ENCODE results near the gene KCND2.

The KCND2 gene

GRCh38 chr7:120717166-120717565, 444.2 kb downstream of the KCND2 start:
- no peak overlapping the region for H3K9ac ChIP-seq
- no peaks in the 10 kb centered on the region for H3K9me3 ChIP-seq (ENCODE audit: control insufficient read depth, low read length)
- no peak overlapping the region for H3K4me3 ChIP-seq (ENCODE audit: low read depth, low read length)
- H3K27me3 ChIP-seq (ENCODE audit: control insufficient read depth, insufficient read depth, low read length) = no peaks in the 10 kb centered on the region
- no peaks in the 10 kb centered on the region for H3K79me2 ChIP-seq
- no peaks in the 10 kb centered on the region for H3K4me1 ChIP-seq
- H3K36me3 ChIP-seq (ENCODE audit: control insufficient read depth, insufficient read depth, low read length) = no peaks in the 10 kb centered on the region
- no peak overlapping the region for H3K27ac ChIP-seq
- no peak for TF ChIP-seq CTCF (IDR thresholded peaks at IDR 0.05)
- no peak overlapping the region for H2AFZ ChIP-seq
- no peak overlapping the region for H3K4me2 ChIP-seq (ENCODE audit: low read length)

DNA sequence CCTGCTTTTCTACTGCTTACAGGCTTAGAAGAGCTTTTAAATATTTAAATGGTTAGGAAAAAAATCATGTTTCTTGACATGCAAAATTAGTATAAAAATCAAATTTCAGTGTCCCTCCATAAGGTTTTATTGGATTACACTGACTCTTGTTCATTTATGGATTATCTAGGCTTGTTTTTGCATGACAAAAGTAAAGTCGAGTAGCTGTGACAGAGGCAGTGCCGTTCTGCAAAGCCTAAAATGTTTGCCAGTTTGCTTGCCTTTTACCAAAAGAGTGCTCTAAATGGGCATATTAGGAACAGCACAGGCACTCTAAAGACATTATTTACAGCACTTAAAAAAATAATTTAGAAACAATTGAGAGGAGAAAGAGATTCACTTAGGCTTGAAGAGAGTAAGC, 445.4 kb downstream of the KCND2 start:
- Histone ChIP-seq H3K4me2 (ENCODE audit: low read length) (no peak overlapping the region), H3K4me1 (no peaks in the 10 kb centered on the region), H2AFZ (no peak overlapping the region), H3K79me2 (no peaks in the 10 kb centered on the region), H3K27ac (no peak overlapping the region), H3K4me3 (ENCODE audit: low read depth, low read length) (no peak overlapping the region), H3K9me3 (ENCODE audit: control insufficient read depth, low read length) (no peaks in the 10 kb centered on the region), H3K9ac (no peak overlapping the region), H3K27me3 (ENCODE audit: control insufficient read depth, insufficient read depth, low read length) (no peaks in the 10 kb centered on the region), H3K36me3 (ENCODE audit: control insufficient read depth, insufficient read depth, low read length) (no peaks in the 10 kb centered on the region)
- no peak for TF ChIP-seq CTCF (IDR thresholded peaks at IDR 0.05)

GRCh38 chr7:120720317-120720716, 447.3 kb downstream of the KCND2 start:
- no peak overlapping the region for H3K4me2 ChIP-seq (ENCODE audit: low read length)
- no peaks in the 10 kb centered on the region for H3K9me3 ChIP-seq (ENCODE audit: control insufficient read depth, low read length)
- no peaks in the 10 kb centered on the region for H3K27me3 ChIP-seq (ENCODE audit: control insufficient read depth, insufficient read depth, low read length)
- no peaks in the 10 kb centered on the region for H3K36me3 ChIP-seq (ENCODE audit: control insufficient read depth, insufficient read depth, low read length)
- H3K9ac ChIP-seq = no peak overlapping the region
- no peaks in the 10 kb centered on the region for H3K79me2 ChIP-seq
- H3K27ac ChIP-seq = no peak overlapping the region
- no peak overlapping the region for H3K4me3 ChIP-seq (ENCODE audit: low read depth, low read length)
- no peak for TF ChIP-seq CTCF (IDR thresholded peaks at IDR 0.05)
- no peaks in the 10 kb centered on the region for H3K4me1 ChIP-seq
- no peak overlapping the region for H2AFZ ChIP-seq

- no peaks in the 10 kb centered on the region for H3K79me2 ChIP-seq
- no peak for TF ChIP-seq CTCF (IDR thresholded peaks at IDR 0.05)
- no peak overlapping the region for H3K4me3 ChIP-seq (ENCODE audit: low read depth, low read length)
- H3K27me3 ChIP-seq (ENCODE audit: control insufficient read depth, insufficient read depth, low read length) = no peaks in the 10 kb centered on the region
- no peaks in the 10 kb centered on the region for H3K36me3 ChIP-seq (ENCODE audit: control insufficient read depth, insufficient read depth, low read length)
- no peaks in the 10 kb centered on the region for H3K4me1 ChIP-seq
- H2AFZ ChIP-seq = no peak overlapping the region
- no peaks in the 10 kb centered on the region for H3K9me3 ChIP-seq (ENCODE audit: control insufficient read depth, low read length)
- no peak overlapping the region for H3K4me2 ChIP-seq (ENCODE audit: low read length)
- no peak overlapping the region for H3K9ac ChIP-seq
- no peak overlapping the region for H3K27ac ChIP-seq
These were observed 450.8 kb downstream of the KCND2 start for GRCh38 chr7:120723465-120724385.

- Histone ChIP-seq H2AFZ (no peak overlapping the region), H3K27ac (no peak overlapping the region), H3K4me1 (no peaks in the 10 kb centered on the region), H3K79me2 (no peaks in the 10 kb centered on the region), H3K36me3 (ENCODE audit: control insufficient read depth, insufficient read depth, low read length) (no peaks in the 10 kb centered on the region), H3K9ac (no peak overlapping the region), H3K4me3 (ENCODE audit: low read depth, low read length) (no peak overlapping the region), H3K9me3 (ENCODE audit: control insufficient read depth, low read length) (no peaks in the 10 kb centered on the region), H3K4me2 (ENCODE audit: low read length) (no peak overlapping the region), H3K27me3 (ENCODE audit: control insufficient read depth, insufficient read depth, low read length) (no peaks in the 10 kb centered on the region)
- no peak for TF ChIP-seq CTCF (IDR thresholded peaks at IDR 0.05)
These were observed 451.5 kb downstream of the KCND2 start for GRCh38 chr7:120724448-120724847.

Measured in parathyroid adenoma (tissue), 2 donors.